ENCODE data around the gene MPPED2.

Gene MPPED2

DNA sequence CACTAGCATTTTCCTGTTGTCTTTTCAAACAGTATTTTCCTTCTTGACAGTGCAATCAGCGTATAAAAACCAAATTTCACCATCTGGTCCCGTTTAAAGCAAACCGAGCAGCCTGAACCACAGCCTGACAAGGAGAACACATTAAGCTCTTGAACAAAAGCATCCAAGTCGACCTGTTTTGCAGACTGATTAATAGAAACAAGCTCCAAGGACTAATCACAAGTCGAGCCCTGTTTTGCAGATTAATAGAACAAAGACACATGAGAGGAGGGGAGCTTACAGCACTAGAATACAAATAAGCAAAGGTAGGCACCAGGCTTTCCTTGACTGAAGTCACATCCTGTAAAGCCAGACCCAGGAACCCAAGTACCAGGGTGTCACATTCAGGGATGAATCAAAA is 104.8 kb downstream of the MPPED2 start:
- DNase-seq, result no peak

DNA sequence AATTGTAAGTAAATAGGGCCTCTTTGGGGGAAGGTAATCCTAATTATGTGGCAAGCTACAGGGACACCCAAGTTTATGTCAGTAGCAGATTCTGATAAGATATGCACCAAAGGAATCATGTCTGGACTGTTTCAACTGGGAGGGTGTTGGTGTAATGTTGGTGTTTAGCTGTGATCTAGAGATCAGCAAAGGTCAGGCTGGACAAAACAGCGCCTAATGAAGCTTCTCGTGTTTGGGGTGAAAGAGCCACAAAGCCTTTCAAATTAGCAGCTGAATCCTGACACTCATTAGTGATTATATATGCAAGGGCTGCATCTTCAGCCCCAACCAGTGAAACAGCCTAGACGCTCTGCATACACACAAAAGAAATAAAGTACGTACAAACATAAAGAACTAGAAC is 106.3 kb downstream of the MPPED2 start:
- no peak for DNase-seq

DNA sequence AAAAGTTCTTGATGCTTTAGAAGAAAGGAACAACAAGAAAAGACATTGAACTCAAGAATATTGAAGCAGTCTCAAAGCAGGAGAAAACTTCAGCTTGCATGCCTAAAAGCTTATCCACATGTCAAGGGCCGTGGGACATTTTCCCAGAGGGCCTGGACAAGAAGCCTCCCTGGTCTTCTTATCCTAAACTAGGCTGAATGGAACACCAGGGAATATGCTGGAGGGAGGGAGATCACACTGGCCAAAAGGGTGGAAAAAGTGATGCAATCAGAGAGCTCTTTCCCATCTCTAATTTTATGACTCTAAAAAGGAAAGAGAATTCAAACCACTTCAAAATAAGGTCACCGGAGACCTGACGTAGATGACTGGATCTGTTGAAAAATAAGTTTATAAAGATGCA is 107.2 kb downstream of the MPPED2 start:
- no peak for DNase-seq

DNA sequence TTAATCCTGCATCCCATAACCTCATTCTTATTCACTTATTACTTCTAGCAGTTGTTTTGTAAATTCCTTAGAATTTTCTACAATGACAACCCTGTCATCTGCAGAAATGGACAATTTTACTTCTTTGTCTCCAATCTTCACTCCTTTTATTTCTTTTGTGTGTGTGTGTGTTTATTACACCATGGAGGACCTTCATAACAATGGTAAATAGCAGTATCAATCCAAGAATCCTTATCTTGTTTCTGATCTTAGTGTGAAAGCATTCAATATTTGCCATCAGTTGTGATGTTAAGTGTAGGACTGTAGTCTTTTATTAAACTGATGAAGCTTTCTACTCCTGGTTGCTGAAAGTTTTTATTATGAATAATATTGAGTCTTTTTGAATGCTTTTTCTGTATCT is 109.1 kb downstream of the MPPED2 start:
- no peak for DNase-seq

DNA sequence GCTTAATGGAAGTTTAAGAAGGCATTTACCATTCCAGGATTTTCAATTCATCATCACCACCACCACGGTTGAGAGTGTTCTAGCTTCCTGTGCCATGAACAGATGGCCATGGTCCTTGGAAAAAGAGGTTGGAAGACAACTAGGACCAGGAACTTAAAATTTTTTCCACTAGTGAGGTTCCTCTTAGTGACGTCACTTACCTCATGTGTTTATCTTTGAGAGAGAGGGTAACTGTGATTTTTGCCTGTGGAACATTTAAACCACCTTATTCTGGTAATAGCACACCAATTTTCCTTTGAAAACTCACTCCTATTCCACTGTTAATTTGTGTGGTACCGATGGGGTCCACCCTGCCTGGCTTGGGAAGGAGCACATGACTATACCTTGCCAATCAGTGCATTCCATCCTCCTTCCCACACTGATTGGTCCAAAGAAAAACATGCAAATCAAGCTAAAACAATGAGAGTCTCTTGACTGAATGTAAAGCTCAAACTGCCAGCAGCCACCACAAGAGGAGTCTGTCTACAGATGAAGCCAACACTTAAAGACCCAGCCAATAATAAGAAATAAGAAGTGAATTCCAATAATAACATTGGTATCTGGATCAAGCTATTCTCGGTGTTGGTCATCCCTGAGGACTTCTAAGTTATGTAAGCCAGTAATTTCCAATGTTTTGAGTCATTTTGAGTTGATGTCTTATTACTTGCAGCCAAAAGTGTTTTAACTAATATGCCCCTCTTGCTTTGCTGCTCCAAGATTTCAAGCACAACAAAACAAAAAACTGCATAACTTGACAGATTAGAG is 111.8 kb downstream of the MPPED2 start:
- DNase-seq, result no peak

DNA sequence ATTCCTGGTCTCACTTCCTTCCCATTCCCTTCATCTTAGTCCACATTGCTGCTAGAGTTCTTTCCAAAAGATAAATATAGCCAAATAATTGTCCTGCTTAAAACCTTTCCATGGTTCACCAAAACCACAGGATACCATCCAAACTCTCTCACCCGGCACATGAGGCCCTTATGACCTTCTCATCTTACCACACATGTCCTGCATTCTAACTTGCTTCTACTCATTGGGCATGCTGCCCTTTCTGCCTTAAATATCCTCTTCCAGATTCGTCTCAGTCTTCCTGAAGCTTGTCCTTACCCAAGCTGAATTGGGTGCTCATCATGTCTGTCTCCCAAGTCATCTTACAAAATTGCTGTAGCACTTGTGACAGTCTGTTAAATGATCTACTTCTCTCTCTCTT is 114.9 kb downstream of the MPPED2 start:
- no peak for DNase-seq

DNA sequence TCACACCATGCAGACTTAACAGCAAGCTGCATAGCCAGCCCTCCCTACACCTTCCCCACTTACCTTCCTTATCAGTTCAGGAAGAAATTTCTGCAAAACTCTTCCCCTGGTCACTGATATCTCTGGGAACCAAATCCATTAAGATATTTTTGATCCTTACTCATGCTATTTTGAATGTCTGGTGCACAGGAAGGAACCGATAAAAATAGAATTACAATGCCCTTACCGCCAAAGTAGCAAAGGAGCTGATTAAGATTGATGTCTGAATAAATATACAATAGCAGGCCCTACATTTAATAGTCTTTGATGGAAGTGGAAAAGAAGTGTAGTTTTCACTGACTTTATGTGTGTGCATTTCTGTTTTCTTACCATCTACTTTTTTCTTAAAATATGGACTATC is 117.3 kb downstream of the MPPED2 start:
- no peak for DNase-seq

DNA sequence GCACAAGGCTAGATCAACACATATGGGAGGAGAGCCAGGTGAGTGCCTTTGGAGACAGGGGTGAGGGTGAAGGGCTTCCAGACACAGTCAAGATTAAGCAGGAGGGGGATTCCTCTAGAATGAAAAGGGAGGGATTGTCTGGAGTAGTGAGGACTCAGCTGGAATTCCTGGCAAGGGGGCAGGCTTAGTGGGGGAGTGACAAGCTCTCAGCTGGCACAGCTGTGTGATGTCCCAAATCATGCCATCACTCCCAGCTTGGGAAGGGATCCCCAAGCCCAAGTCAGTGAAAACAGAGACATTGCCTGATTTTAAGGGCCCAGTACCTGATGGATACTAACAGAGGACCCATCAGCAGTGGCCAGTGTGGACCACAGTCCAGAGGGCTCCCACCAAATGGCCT is 119.0 kb downstream of the MPPED2 start:
- no peak for DNase-seq

DNA sequence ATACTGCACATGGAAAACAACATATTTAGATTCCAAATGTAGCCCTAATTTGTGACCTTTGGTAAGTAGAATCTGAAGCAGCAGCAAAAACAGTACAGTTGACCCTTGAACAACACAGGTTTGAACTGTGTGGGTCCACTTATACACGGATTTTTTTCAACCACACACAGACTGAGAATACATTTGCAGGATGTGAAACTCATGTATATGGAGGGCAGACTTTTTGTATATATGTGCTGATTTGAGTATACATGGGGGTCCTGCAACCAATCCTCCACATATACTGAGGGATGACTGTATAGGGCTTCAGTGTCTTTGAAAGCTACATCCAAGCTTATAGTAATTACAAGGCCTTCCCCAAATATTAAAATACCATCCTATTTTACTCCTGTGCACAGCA is 120.5 kb downstream of the MPPED2 start:
- no peak for DNase-seq

DNA sequence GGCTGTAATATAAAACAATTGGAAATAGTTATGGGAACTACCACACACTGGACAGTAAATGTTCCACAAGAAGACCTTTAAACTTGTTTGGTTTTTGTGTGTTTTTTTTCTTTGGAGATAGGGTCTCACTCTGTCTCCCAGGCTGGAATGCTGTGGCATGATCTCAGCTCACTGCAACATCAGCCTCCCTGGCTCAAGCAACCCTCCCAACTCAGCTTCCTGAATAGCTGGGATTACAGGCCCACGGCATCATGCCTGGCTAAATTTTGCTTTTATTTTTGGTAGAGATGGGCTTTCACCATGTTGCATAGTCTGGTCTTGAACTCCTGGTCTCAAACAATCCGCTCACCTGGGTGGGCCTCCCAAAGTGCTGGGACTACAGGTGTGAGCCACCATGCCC is 121.0 kb downstream of the MPPED2 start:
- DNase-seq, result no peak

DNA sequence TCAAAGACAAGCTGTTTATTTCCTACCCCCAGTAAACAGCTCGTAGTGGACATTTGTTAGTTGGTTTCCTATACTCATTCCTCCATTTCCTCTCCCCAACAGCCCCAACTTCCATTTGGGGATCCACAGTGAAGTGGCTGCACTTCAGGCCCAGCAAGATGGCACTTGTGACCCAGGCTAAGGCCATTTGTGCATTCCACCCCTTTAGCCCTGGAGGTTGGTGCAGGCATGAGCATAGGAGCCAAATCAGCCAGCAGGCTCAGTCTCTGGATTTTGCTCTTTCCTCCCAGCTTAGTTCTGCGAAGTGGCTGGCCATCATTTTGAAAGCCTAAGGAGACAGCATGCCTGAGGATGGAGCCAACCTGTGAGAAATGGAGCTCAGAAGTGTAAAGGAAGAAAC is 122.9 kb downstream of the MPPED2 start:
- DNase-seq, result no peak

DNA sequence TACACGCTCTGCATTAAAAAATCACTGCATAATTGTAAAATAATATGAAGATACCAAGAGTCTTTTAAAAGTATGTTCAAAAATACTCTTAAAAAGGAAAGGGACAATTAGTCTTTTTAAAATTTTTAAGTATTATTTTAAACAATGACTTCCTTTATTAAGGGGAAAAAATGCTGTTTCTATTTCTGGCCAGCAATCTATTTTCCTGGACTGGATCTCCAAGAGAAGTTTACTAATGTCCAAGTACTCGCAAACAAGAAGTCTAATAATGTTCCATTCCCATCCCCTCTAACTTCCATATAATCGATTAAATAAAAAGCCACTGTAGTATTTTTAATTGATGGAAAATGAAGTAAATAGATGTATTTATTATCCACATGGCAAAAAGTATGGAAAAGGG is 123.7 kb downstream of the MPPED2 start:
- no peak for DNase-seq

DNA sequence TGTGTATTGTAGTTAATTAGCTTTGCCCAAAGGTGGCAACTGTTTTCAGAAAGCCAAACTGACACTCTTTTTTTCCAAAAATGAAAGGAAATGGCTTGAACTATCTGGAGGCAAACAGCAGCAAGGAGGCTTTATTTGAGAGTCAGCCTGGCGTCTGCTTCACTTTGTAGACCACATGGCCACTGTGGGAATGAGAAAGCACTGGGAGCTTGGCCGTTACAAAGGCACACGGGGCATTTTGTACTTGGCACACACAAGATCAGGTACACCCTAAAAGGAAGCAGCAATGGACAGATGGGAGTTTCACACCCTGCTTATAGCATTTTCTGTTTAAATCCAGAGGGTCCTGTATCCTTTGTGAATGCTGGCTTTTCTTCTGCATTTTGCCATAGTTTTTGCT is 126.3 kb downstream of the MPPED2 start:
- DNase-seq, result no peak

DNA sequence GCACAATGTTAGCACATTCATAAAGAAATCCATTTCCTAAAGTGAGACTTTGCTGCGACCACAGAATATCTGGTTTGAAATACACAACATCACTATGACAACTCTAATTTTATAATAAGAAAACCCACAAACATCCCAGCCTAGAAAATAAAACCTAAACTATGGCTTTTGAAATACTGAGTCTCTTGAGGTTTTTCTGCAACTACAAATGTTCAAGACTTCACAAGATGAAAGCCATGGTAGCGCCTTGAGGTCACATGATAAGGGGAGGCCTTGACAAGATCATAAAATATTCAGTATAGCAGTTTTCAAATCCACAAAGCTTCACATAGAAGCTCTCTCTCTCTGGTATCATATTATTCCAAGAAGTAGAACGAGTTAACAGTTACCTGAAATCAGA is 126.8 kb downstream of the MPPED2 start:
- DNase-seq, result no peak

DNA sequence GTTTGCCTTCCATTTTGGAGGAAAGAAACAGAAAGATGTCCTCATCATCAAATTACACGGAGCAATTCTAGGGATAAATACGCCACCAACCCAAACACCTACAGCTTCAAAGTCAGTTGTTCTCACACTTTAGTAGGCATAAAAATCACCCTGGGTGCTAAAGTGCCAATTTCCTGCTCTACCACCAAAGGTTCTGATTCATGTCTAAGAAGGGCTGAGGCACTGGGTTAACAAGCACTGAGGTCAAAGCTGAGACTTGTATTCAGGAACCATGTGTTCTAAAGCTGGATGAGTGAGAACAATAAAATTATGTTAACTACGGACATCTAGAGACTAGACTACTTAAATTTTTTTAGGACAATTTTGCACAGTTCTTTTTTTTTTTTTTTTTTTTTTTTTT is 127.6 kb downstream of the MPPED2 start:
- no peak for DNase-seq

DNA sequence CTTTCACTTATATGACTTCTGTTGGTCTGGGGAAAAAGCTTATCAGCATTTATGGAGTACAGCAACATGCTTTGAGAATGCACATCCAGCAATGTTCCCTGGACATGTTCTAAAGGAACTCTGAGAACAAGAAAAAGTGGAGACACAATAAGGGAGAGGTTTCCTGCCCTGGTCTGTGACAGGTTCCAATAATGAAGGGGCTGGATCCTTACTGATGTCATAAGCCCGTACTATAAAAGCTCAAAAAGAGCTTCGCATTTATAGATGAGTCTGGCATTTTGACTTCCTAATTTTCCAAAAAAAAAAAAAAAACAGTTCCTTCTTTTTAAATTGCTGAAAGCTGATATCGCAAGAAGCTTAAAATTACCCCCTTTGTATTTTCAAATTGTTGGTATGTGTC is 129.1 kb downstream of the MPPED2 start:
- DNase-seq, result no peak

DNA sequence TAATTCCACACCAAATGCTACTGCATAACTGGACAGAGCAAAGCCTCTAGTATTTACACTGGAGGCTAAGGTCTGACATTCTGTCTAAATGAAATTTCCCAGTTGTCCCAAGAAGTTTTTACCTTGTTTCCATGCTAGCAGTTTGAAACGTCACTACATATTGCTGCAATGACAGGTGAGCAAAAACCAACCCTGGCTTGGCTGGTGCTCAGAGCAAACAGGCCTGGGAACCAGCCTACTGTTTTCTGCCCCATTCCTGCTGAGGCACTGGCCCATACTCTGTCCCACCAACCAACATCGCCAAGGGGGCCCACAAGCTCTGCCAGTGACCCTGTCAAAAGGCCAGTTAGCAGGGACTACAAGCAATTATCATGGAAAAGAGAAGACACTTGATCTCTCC is 131.1 kb downstream of the MPPED2 start:
- DNase-seq, result no peak

DNA sequence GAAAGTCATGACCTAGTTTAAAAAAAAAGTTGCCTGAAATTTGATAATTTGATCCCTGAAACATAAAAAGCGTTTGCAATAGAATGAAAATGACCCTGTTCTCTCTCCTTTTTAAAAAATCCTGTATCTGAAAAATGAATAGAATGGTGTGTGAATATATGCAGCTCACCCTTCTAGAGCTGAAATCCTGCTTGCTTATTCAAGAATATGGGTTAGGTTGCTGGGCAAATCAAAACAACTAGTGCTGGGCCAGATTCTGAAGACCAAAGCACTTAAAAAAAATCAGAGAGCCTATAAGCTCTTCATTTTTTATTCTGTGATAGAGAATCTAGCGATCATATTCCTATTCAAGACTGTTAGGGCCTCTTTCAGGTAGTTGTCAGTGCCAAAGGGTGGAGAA is 131.6 kb downstream of the MPPED2 start:
- DNase-seq, result no peak

DNA sequence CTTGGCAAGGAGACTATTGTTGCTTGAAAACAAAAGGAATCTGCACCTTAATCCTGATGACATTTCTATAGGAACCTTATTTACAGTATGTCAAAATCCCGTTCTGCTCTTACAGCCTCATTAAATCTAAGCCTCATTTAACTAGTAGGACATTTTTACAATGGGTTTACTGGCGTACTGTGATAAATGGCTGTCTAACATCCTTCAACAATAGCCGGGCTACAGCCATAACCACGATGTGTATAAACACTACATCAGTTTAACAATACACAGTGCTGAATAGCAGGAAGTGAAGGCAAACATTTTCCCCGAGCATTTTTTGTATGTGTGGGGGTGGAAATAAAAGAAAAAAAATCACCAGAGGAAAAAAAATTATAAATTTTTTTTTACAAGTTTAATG is 132.0 kb downstream of the MPPED2 start:
- DNase-seq, result no peak

DNA sequence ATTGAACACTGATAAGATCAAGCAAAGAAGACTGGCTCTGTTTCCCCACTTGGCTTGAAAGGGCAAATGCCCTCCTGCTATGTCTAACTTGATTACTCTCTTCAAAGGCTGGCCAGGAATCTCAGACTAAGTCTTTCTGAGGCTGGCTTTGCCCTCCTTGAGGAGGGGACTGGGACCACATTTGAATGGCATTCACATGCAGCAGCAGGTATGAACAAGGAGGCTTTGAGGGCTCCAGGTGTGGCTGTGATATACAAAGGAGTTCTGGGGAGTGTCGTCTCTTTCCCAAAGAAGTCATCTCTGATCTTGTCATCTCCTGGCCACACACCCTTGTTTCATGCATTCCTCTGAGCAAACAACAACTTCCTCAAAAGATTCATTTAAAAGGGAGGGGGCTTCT is 132.4 kb downstream of the MPPED2 start:
- no peak for DNase-seq

DNA sequence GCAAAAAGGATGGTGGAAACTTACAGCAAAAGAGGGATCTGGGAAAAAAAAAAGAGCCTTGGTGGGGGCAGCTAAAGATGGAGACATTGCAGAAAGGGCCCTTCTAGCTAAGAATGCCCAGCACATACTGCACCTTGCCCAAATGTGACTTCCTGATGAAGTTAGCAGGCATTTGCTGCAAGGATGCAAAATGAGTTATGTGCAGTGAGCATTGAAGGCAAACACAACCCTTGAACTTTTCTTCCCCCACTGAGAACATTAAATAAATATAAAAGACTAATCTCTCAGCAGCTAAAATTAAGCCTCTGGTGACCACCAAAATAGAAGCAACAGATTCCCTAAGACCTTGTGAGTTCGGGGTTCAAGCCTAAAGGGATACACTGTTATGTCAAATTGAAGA is 133.3 kb downstream of the MPPED2 start:
- DNase-seq, result no peak

DNA sequence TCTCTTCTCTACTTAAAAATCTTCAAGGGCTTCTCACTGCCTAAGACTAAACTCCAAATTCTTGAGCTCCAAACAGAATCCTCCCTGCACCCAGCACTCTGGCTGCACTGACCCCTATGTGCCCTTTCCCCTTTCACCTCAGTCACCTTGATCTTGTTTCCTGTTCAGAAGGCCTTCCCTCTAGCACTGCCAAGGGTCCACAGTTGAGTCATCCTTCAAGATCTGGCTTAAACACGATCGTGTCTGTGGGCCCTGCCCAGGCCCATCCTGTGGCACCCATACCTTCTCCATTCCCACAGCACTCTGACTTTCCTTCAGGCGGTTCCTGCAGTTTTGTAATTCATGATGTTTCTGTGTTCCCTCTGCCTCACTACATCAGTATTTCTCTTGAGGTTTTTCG is 134.0 kb downstream of the MPPED2 start:
- DNase-seq, result no peak

DNA sequence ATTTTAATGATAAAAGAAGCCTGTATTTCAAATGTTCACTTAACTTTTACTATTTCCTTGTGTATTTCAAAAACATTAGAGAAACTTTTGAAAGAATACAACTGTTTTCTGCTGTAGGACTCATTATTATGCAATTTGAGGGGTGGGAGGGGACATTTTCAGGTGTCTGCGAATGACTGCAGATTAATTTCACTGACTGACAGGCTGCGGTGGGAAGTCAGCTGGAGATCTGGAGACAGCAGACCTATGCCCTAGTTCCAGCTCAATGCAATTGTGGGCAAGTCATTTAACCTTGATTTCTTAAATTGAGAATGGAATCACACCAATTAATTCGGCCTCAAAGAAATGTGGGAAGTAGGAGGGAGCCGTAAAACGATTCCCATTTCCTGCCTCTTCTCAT is 134.5 kb downstream of the MPPED2 start:
- no peak for DNase-seq

DNA sequence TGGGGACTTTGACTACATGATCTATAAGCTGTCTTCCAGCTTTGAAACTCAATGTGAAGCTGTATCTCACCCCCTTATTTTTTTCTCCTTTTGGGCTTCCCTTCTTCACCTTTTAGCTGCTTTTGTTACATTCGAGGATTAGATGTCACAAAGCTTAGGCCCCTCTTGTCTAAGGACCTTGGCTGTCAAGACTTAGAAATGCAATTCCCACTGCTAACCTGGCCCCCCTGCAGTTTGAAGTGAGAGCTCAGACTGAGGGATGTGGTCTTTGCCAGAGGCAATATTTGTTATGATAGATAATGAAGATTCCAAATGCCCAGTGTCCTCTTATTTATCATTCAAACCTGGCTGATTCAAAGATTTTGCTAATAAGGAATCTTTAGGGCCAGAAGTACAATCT is 135.0 kb downstream of the MPPED2 start:
- no peak for DNase-seq

DNA sequence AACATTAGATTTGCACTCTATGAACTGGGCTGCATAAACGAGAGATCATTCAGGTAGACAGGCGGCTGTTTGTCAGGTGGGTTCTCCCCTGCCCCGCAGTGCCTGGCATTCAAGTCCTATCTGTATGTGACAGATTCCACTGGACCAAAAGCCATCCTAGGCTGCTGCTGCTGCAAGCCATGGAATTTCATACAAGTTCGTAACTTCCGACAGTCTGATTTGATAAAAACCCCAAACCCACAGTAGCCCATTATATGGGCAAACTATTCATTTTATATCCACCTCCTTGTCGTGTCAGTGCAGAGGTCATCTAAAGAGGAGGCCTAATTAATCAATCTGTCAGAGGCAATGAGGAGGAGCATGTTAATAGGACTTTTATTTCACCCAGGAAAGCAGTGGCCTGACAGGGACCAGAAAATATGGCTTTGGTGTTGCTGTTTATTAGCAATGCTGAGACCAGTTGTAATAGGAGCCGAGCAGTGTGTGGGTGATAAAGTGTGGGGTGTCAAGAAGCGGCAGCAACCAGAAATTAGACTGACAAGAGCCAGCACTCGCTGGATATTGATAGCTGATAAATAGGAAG is 139.0 kb downstream of the MPPED2 start:
- no peak for DNase-seq
